Measurements from ENCODE around the gene HPS4.

HPS4 gene

GRCh38 chr22:26464312-26464711, 19.3 kb downstream of the HPS4 start:
- DNase-seq (ENCODE audit: low read depth), result peak; percentile 55

GRCh38 chr22:26463688-26464087, 19.9 kb downstream of the HPS4 start:
- DNase-seq (ENCODE audit: low read depth), result no peak

- no peak for DNase-seq (ENCODE audit: low read depth)
Measured at GRCh38 chr22:26463101-26463661, 20.4 kb downstream of the HPS4 start.

- no peak for DNase-seq (ENCODE audit: low read depth)
Measured at GRCh38 chr22:26462641-26463040, 20.9 kb downstream of the HPS4 start.

GRCh38 chr22:26462051-26462450, 21.5 kb downstream of the HPS4 start:
- DNase-seq (ENCODE audit: low read depth), result no peak

- peak; percentile 67 for DNase-seq (ENCODE audit: low read depth)
Measured at GRCh38 chr22:26461188-26461810, 22.3 kb downstream of the HPS4 start.

- DNase-seq (ENCODE audit: low read depth), result no peak
Measured at GRCh38 chr22:26460202-26460601, 23.4 kb downstream of the HPS4 start.

GRCh38 chr22:26457661-26458272, 25.8 kb downstream of the HPS4 start:
- no peak for DNase-seq (ENCODE audit: low read depth)

GRCh38 chr22:26453812-26454500, 29.6 kb downstream of the HPS4 start:
- DNase-seq (ENCODE audit: low read depth), result no peak

- DNase-seq (ENCODE audit: low read depth), result no peak
Measured at GRCh38 chr22:26453216-26453615, 30.4 kb downstream of the HPS4 start.

GRCh38 chr22:26452236-26453016, 31.2 kb downstream of the HPS4 start:
- DNase-seq (ENCODE audit: low read depth), result no peak

GRCh38 chr22:26450453-26451185, 33.0 kb downstream of the HPS4 start:
- DNase-seq (ENCODE audit: low read depth), result no peak

GRCh38 chr22:26448941-26449340, 34.6 kb downstream of the HPS4 start:
- DNase-seq (ENCODE audit: low read depth), result no peak

GRCh38 chr22:26448334-26448733, 35.2 kb downstream of the HPS4 start:
- DNase-seq (ENCODE audit: low read depth), result no peak

GRCh38 chr22:26447584-26448329, 35.8 kb downstream of the HPS4 start:
- DNase-seq (ENCODE audit: low read depth), result no peak

- no peak for DNase-seq (ENCODE audit: low read depth)
Measured at GRCh38 chr22:26446808-26447515, 36.6 kb downstream of the HPS4 start.

GRCh38 chr22:26445577-26446275, 37.9 kb downstream of the HPS4 start:
- no peak for DNase-seq (ENCODE audit: low read depth)

GRCh38 chr22:26444777-26445176, 38.8 kb downstream of the HPS4 start:
- no peak for DNase-seq (ENCODE audit: low read depth)

GRCh38 chr22:26443901-26444690, 39.5 kb downstream of the HPS4 start:
- DNase-seq (ENCODE audit: low read depth), result no peak

All from ELR (cell line).